GM23248 (cell line): Measurements from ENCODE around the gene GRN. TPM values are rescaled to one million over a fixed set of nuclear protein-coding genes. Genes with fewer than 3 reads are reported as not detected.

Experiments used
- DNase-seq: peaks from one replicate; pipeline ENCODE4 v3.0.0-alpha.2; 2015
- H2AFZ ChIP-seq: fragments of 200-600 bp; sonication (generic); 2 replicates; pipeline ENCODE4 v1.6.1; 2016; ENCODE audit warnings: antibody characterized with exemption
- H3F3A ChIP-seq: fragments of 200-600 bp; sonication (generic); 2 replicates; pipeline ENCODE4 v1.6.1; 2016; ENCODE audit warnings: mild to moderate bottlenecking, antibody characterized with exemption, mixed run types; ENCODE audit not compliant: insufficient read depth
- H3K27ac ChIP-seq: fragments of 200-600 bp; sonication (generic); 2 replicates; pipeline ENCODE4 v1.5.1; 2016; ENCODE audit warnings: mild to moderate bottlenecking
- H3K27me3 ChIP-seq: fragments of 200-600 bp; sonication (generic); replicated peaks from 2 replicates; pipeline ENCODE4 v1.6.1; 2016; ENCODE audit warnings: mild to moderate bottlenecking; ENCODE audit not compliant: insufficient read depth
- H3K36me3 ChIP-seq: fragments of 200-600 bp; sonication (generic); 2 replicates; pipeline ENCODE4 v1.6.1; 2016; ENCODE audit warnings: low read depth, mild to moderate bottlenecking
- H3K4me1 ChIP-seq: fragments of 200-600 bp; sonication (generic); 2 replicates; pipeline ENCODE4 v1.6.1; 2016; ENCODE audit warnings: mild to moderate bottlenecking; ENCODE audit not compliant: insufficient read depth
- H3K4me2 ChIP-seq: fragments of 200-600 bp; sonication (generic); one replicate; pipeline ENCODE4 v1.6.1; 2016; ENCODE audit warnings: mild to moderate bottlenecking; ENCODE audit not compliant: unreplicated experiment
- H3K4me3 ChIP-seq: fragments of 200-600 bp; sonication (generic); 2 replicates; pipeline ENCODE4 v1.5.1; 2016; ENCODE audit warnings: mild to moderate bottlenecking
- H3K79me2 ChIP-seq: fragments of 200-600 bp; sonication (generic); 2 replicates; pipeline ENCODE4 v1.6.1; 2016; ENCODE audit warnings: mild to moderate bottlenecking; ENCODE audit not compliant: insufficient read depth
- H3K9ac ChIP-seq: fragments of 200-600 bp; sonication (generic); 2 replicates; pipeline ENCODE4 v1.6.1; 2016; ENCODE audit warnings: mild to moderate bottlenecking
- H3K9me2 ChIP-seq: fragments of 200-600 bp; sonication (generic); 2 replicates; pipeline ENCODE4 v1.6.1; 2016; ENCODE audit warnings: mixed run types, mild to moderate bottlenecking, moderate library complexity; ENCODE audit not compliant: insufficient read depth
- H3K9me3 ChIP-seq: fragments of 200-600 bp; sonication (generic); one replicate; pipeline ENCODE4 v1.6.1; 2017; ENCODE audit warnings: low read depth
- H4K20me1 ChIP-seq: fragments of 200-600 bp; sonication (generic); 2 replicates; pipeline ENCODE4 v1.6.0; 2016; ENCODE audit not compliant: insufficient read depth
- EZH2 ChIP-seq: fragments of 200-600 bp; sonication (generic); IDR thresholded peaks from 2 replicates; pipeline ENCODE4 v1.6.1; 2018; ENCODE audit warnings: antibody characterized with exemption, mild to moderate bottlenecking; ENCODE audit not compliant: insufficient read depth, poor library complexity, severe bottlenecking
- EZH2phosphoT487 ChIP-seq: fragments of 200-600 bp; sonication (generic); IDR thresholded peaks from 2 replicates; pipeline ENCODE4 v1.6.1; 2018; ENCODE audit warnings: antibody characterized with exemption, moderate library complexity, mild to moderate bottlenecking, low read depth; ENCODE audit not compliant: insufficient read depth
- WGBS, 2 experiments: methylation state at CpG; one replicate each; pipeline ENCODE4 v1.1.6; 2015 to 2017; ENCODE audit warnings: low lambda C conversion rate in 2 of 2, low coverage in 1 of 2; ENCODE audit errors: missing lambda C conversion rate in 2 of 2; 5-methylcytosine and 5-hydroxymethylcytosine counted together
- in situ Hi-C: fragments of 300-500 bp; cut with MboI; formaldehyde crosslinking; loops from 2 replicates; pipeline ENCODE4 v1.15.0; 2020
- polyA plus RNA-seq: library from polyadenylated mRNA; unstranded; fragments of >200 nt; fragmentation: Nextera tagmentation; extraction: Ambion mirVana; gene quantifications from 2 replicates; pipeline ENCODE4 v1.2.1, GENCODE V29; 2016
- total RNA-seq: library from RNA; depleted of rRNA; stranded (reverse); fragments of >200 nt; shearing (Covaris generic); gene quantifications from 2 replicates; pipeline ENCODE4 v1.2.3, GENCODE V29; 2014

The GRN gene
- total and polyA plus RNA-seq, 2 experiments from 2014 or later = 410 to 440 TPM

DNA sequence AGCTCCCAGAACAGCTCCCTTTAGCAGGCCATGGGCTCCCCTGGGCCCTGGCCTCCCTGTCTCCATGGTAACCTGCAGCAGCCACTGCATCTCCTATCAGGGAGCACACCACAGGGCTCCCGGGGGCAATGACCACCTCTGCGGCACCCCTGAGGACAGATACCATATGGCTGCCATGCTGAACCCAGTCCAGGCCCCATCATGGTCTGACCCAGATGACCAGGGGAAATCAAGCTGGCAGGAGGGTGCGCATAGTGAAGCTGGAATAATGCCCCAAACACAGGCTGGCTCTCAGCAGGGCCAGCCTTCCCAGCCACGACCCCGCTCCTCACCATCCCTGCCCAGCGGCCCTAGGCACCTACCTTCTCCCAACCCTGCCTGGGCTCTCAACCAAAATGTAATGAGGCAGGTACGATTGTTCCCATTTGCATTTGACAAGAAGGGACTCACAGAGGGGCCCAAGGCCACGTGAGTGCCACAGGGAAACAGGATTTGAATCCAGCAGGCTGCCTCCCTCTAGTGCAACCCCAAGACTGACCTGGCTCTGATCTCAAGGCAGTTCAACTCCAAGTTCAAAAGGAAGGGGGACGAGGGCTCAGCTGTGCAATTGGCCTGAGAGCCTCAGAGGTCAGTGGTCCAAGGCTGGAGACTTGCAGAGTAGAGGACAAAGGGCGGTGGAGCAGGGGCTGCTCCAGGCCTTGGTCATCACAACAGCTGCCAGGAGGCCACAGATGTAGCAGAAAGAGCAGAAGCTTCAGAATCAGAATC lies 34.3 kb upstream of the GRN start:
- in situ Hi-C loops = no loop called here

DNA sequence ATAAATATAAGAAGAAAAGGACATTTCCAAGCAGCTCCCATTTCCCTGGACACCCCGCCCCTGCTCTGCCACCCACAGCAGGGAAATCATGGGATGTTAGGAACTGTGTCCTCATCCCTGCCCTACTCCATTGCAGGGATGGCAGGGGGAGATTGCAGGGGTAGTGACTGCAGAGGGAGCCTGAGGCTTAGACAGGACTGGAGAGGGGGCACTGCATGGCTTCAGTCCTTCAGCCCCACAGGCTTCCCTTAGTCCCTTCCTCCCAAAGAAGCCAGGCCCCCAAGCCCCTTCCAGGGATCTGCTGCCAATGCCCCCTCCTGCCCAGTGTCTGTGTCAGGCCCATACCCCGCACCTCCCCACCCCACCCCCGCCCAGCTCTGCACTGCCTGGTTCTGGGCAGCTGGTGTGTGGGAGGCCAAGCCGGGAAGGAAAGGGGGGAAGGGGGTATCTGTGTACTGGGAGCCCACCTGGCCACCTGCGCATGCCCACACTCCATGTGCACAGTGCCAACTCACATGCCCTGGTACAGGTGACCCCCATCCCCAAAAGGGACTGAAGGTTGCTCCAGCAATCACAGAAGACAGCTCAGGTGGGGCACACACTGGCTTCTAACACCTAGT lies 33.4 kb upstream of the GRN start:
- WGBS, 2 experiments = 67 to 81% methylated on average over 3 to 5 of the region's 5 CpGs
- Histone ChIP-seq H3K4me3 (no peak overlapping the region), H3K9ac (no peak overlapping the region), H3K4me2 (no peak overlapping the region), H3K79me2 (no peaks in the 10 kb centered on the region), H3K4me1 (no peaks in the 10 kb centered on the region), H3K27ac (no peak overlapping the region), H3K36me3 (no peaks in the 10 kb centered on the region), H3F3A (no peaks in the 10 kb centered on the region), H2AFZ (no peak overlapping the region), H4K20me1 (no peaks in the 10 kb centered on the region), H3K9me3 (no peaks in the 10 kb centered on the region), H3K9me2 (no peaks in the 10 kb centered on the region), H3K27me3 (peaks cover 27% of the 10 kb centered on the region)
- no peak for TF ChIP-seq EZH2
- TF ChIP-seq EZH2phosphoT487 = no peak
- no peak for DNase-seq
- in situ Hi-C loops = no loop called here

More for the DNA sequence above, 34.3 kb upstream of the GRN start:
- Histone ChIP-seq H3K9me3 (no peaks in the 10 kb centered on the region), H3K79me2 (no peaks in the 10 kb centered on the region), H3K4me2 (no peak overlapping the region), H3K4me1 (no peaks in the 10 kb centered on the region), H4K20me1 (no peaks in the 10 kb centered on the region), H3K27me3 (peaks cover 22% of the 10 kb centered on the region), H3K9ac (no peak overlapping the region), H3K4me3 (no peak overlapping the region), H3K27ac (no peak overlapping the region), H3K9me2 (no peaks in the 10 kb centered on the region), H3F3A (no peaks in the 10 kb centered on the region), H3K36me3 (no peaks in the 10 kb centered on the region), H2AFZ (no peak overlapping the region)
- TF ChIP-seq EZH2 = no peak
- TF ChIP-seq EZH2phosphoT487 = no peak
- DNase-seq = no peak
- WGBS, 2 experiments = 67 to 69% methylated on average over 10 of the region's 10 CpGs

DNA sequence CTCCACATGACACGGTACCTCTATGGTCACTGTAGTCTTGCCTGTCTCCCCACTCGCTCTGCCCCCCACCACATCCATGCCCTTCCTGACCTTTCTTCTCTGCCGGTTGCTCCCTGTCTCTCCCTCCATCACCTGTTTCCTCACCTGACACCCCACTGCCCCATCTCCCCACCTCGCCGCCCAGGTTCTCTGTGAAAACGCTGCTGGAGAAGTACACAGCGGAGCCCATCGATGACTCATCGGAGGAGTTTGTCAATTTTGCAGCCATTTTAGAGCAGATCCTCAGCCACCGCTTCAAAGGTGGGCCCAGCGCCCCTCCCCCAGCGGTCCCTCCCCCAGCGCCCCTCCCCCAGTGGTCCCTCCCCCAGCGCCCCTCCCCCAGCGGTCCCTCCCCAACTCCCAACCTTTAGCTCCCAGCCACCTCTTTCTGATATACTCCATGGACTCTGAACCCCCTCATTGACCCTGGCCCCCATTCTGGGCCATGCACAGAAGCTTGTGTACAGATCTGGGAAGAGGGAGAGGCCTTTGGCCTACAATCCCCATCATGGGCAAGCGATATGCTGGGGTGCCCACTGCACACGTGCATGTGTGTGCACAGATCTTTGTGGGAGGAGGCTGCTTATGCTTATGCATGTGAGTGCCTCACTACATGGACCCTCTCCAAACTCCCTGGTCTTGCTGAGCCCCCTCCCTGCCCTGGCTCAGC lies 32.6 kb upstream of the GRN start:
- no peaks in the 10 kb centered on the region for H3F3A ChIP-seq
- H3K27me3 ChIP-seq = peaks cover 19% of the 10 kb centered on the region
- TF ChIP-seq EZH2 (no peak), EZH2phosphoT487 (no peak)
- H2AFZ ChIP-seq = no peak overlapping the region
- no peak overlapping the region for H3K4me2 ChIP-seq
- H3K4me3 ChIP-seq = no peak overlapping the region
- 50 to 65% methylated on average over 8 to 17 of the region's 17 CpGs for WGBS, 2 experiments
- no peak overlapping the region for H3K9ac ChIP-seq
- H3K36me3 ChIP-seq = no peaks in the 10 kb centered on the region
- no peaks in the 10 kb centered on the region for H3K4me1 ChIP-seq
- DNase-seq = no peak
- H4K20me1 ChIP-seq = no peaks in the 10 kb centered on the region
- H3K9me3 ChIP-seq = no peaks in the 10 kb centered on the region
- H3K79me2 ChIP-seq = no peaks in the 10 kb centered on the region
- no peaks in the 10 kb centered on the region for H3K9me2 ChIP-seq
- in situ Hi-C loops = no loop called here
- H3K27ac ChIP-seq = no peak overlapping the region

DNA sequence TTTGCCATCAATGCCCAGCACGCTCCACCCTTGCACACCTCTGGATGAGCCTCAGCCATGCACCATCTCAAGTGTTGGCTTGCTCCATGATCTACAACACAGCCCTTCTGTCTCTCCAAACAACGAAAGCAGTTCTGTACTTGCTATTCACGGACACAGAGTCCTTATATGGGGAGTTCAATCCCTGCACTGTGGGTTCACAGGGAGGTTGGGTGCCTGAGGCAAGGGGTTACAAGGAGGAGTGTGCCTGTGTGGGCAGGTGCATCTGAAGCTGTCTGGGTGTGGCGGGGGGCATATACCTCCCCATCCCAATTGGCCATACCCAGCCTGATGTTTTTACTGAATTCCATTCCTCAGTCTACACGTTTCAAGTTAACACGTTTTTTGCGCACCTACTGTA lies 31.1 kb upstream of the GRN start:
- no peaks in the 10 kb centered on the region for H3K79me2 ChIP-seq
- no peak for DNase-seq
- no peak overlapping the region for H3K27ac ChIP-seq
- WGBS, 2 experiments = 58% methylated on average over 7 of the region's 7 CpGs
- H3K36me3 ChIP-seq = no peaks in the 10 kb centered on the region
- H3K4me2 ChIP-seq = no peak overlapping the region
- no peaks in the 10 kb centered on the region for H3K4me1 ChIP-seq
- no peaks in the 10 kb centered on the region for H3F3A ChIP-seq
- no peaks in the 10 kb centered on the region for H3K9me3 ChIP-seq
- peaks cover 16% of the 10 kb centered on the region for H3K27me3 ChIP-seq
- H3K9me2 ChIP-seq = no peaks in the 10 kb centered on the region
- TF ChIP-seq EZH2 = no peak
- no peak for TF ChIP-seq EZH2phosphoT487
- H3K9ac ChIP-seq = no peak overlapping the region
- in situ Hi-C loops = no loop called here
- H2AFZ ChIP-seq = no peak overlapping the region
- no peak overlapping the region for H3K4me3 ChIP-seq
- H4K20me1 ChIP-seq = no peaks in the 10 kb centered on the region
